ENCODE results near the gene AP5Z1.

The AP5Z1 gene

DNA sequence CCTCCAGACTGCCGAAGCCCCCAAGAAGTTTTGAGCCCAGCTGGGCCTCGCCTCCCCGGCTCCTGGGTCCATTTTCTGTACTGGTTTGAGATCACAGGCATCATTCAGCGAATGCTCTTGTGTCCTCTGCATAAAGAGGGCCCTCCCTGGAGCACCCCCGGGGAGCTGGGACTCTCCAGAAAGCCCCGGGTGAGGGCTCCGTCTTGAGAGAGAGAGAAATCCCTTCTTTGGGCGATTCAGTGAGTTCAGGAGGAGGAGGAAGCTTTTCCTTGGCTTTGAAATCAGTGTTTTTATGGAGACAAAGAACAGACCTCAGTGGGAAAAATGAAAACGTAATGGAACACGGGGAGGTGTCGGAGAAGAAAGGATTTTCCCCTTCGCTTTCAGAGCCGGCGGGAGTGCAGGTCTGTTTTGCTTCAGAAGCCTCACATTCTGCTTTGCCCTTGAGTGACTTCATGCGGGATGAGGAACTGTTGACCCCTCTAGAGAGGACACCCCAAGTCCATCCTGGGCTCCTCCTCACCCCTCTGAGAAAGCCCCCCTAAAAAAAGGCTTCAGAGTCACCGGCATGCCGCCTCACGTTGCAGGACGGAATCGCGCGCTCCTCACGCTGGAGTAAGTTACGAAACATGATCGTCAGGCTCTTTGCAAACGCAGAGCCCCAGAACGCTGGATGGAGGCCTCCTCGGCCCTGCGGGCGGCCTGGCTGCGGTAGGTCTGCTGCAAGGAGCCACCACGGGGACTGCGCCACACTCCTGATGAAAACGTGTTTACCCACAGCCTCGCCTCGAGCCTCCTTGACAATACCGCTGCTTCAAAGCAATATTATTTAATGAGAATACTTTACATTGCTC is 8.5 kb upstream of the AP5Z1 start:
- DNase-seq, result no peak

- no peak for DNase-seq
Measured at GRCh38 chr7:4768597-4769569, 6.5 kb upstream of the AP5Z1 start.

- no peak for DNase-seq
Measured at GRCh38 chr7:4769761-4770160, 5.7 kb upstream of the AP5Z1 start.

DNA sequence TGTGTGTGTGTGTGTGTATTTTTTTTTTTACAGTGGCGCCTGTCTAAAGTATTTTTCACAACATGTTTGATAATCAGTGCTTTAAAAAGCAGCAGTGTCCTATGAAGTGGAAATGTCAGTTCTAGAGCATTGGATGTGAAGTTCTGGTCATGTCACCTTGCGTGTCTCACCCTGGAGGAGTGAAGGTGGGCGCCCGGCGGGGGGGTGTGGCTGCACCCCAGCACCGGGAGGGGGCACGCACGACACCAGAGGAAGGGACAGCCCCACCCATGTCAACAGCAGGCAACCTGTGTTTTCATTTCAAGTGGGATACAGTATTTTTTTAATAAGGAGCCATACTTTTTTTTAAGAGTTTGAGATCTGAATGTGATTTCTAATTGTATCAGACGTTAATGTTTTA is 4.5 kb upstream of the AP5Z1 start:
- no peak for DNase-seq

- DNase-seq, result no peak
Measured at GRCh38 chr7:4771737-4772136, 3.7 kb upstream of the AP5Z1 start.

- DNase-seq, result no peak
Measured at GRCh38 chr7:4772306-4772705, 3.1 kb upstream of the AP5Z1 start.

GRCh38 chr7:4774007-4774406 is 1.4 kb upstream of the AP5Z1 start:
- DNase-seq, result no peak

GRCh38 chr7:4774658-4775249 is 669 bp upstream of the AP5Z1 start:
- DNase-seq, result peak; percentile 74

DNA sequence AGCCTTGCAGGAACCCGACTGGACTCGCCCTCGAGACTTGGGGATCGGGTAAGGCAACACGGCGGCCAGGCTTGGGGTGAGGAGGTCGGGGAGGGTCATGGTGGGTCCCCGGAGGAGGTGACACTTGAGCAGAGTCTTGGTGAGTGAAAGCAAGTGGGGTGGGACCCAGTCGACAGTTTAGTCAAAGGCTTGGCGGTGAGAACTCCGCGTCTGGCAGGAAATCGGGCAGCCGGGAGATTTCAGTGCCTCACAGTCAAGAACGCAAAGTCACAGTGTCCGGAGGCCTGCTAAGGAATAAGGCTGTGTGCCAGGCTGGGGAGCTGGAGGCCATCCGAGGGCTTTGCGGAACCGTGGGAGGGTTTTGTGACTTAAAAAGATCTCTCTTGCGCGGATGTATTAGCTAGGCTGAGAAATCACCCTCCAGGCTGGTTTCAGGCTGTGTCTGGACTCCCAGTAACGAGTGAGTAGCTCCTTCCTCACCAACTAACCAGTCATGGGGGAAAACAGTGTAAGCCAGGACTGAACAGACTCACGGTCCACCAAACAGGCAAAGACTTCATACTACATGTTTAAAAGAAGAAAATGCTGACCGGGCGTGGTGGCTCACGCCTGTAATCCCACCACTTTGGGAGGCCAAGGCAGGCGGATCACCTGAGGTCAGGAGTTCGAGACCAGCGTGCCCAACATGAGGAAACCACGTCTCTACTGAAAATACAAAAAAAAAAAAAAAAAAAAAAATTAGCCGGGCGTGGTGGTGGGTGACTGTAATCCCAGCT is 613 bp downstream of the AP5Z1 start:
- no peak for DNase-seq

DNA sequence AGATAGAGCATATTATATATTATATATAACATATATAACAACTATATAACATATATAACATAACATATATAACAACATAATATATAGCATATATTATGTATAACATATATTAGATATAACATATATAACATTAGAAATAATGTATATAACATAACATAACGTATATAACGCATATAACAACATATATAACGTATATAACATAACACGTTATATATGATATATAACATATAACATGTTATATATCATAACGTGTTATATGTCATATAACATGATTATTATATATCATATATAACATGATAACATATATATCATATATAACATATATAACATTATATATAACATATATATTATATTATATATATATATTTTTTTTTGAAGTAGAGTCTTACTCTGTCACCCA is 3.7 kb downstream of the AP5Z1 start:
- DNase-seq, result no peak

DNA sequence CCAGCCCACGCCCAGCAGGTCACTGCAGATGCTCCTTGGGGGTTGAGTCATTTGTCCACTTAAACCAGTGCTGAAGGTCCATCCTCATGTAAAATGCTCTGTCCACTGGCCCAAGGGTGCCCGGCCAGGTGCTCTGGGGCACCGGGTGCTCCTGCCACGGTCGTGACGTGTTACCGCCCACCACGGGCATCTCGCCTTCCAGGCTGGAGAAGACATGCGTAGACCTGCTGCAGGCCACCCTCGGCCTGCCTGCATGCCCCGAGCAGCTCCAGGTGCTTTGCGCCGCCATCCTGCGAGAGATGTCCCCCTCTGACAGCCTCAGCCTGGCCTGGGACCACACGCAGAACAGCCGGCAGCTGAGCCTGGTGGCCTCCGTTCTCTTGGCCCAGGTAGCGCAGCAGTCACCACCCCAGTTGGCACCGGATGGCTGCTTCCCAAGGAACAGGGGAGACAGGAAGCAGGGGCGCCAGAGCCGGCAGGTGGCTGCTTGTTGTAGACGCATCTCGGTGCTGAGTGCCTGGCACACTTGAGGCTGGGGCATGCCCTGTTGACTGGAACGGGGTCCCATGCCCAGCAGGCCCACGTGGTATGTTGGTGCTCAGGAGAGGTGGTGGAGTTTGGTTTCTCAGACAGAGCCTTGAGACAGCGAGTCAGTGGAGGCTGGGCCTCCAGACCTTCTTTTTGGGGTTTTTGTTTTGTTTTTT is 6.1 kb downstream of the AP5Z1 start:
- DNase-seq, result no peak

GRCh38 chr7:4782333-4783291 is 7.2 kb downstream of the AP5Z1 start:
- no peak for DNase-seq

DNA sequence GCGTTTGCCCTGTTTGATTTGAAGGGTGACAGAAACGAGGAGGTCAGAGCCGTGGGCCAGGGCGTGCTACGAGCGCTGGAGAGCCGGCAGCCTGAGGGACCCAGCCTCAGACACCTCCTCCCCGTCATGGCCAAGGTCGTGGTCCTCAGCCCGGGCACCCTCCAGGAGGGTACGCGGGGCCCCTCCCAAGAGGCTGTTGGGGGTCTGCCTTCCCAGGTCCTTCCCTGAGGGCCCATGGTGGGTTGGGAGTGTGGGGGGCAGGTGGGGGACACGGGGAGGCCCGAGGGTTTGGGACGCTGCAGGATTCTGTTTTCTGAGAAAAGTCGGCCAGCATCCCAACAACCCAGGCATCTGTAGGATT is 7.8 kb downstream of the AP5Z1 start:
- DNase-seq, result no peak

GRCh38 chr7:4783762-4784351 is 8.4 kb downstream of the AP5Z1 start:
- no peak for DNase-seq

- DNase-seq, result no peak
Measured at GRCh38 chr7:4784799-4785198, 9.4 kb downstream of the AP5Z1 start.

DNA sequence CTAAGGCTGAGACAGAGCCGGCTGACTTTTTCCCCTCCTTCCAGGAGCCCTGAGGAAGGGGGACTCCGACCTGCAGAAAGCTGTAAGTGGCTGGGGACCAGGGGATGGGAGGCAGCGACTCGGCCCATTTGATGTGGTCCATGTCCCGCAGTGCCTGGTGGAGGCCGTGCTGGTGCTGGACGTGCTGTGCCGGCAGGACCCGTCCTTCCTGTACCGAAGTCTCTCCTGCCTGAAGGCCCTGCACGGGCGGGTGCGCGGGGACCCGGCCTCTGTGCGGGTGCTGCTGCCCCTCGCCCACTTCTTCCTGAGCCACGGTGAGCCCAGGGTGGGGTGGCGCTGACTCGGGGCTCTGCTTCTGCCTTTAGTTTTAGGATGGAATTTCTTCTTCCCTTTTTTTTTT is 9.9 kb downstream of the AP5Z1 start:
- DNase-seq, result no peak

DNA sequence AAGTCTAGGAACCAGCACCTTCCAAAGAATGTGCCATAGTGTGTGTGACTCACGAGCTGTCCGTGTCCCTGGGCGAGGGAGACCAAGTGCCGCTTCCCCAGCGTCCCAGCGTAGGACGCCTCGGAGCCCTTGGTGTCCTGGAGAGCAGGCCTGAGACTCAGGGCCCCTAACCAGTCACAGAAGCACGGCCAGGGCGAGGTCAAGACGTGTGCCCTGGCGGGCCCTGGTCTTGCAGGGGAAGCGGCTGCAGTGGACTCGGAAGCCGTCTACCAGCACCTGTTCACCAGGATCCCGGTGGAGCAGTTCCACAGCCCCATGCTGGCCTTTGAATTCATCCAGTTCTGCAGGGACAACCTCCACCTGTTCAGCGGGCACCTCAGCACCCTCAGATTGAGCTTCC is 10.6 kb downstream of the AP5Z1 start:
- no peak for DNase-seq

- DNase-seq, result no peak
Measured at GRCh38 chr7:4787541-4787940, 12.1 kb downstream of the AP5Z1 start.

DNA sequence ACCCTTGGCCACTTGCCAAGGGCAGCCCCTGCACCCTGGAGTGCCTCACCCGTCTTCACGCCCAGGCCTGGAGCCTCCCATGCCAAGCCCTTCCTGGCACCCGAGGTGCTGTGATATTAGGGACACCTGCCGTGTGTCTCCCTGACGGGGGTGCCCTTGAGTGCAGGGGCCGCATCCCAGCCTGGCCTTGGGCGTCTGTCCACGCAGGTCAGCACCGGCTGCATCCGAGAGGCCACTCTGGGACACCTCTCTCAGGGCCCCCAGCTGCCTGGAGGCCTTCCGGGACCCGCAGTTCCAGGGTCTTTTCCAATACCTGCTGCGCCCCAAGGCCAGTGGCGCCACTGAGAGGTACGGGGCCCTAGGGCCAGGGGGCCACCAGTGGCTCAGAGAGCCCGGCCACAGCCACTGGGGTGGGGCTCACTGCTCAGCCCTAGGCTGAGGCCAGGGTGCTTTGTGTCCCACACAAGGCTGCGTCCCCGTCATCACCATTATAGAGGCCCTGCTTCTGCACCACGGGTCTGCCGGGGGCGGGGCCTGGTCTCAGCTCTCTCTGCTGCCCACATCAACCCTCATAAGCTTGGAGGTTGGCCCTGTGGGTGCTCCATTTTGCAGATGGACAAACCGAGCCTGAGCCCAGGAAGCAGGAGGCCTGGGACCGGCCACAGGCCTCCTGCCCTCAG is 12.7 kb downstream of the AP5Z1 start:
- no peak for DNase-seq

- DNase-seq, result no peak
Measured at GRCh38 chr7:4788627-4789189, 13.3 kb downstream of the AP5Z1 start.

All from amniotic stem cell (primary cell).